Neural progenitor cell (in vitro differentiated cells): ENCODE data around the gene DDX24.

Experiments
- EZH2 ChIP-seq: fragments of 200-600 bp; sonication (generic); IDR thresholded peaks from 2 replicates; pipeline ENCODE4 v1.6.1; 2017; ENCODE audit warnings: antibody characterized with exemption, mild to moderate bottlenecking, moderate library complexity
- EZH2phosphoT487 ChIP-seq: fragments of 200-600 bp; sonication (generic); IDR thresholded peaks from 2 replicates; pipeline ENCODE4 v1.6.1; 2017; ENCODE audit warnings: antibody characterized with exemption
- TF ChIP-seq, protein P1 (sequence below): fragments of 200-600 bp; sonication (generic); IDR thresholded peaks from 2 replicates; pipeline ENCODE4 v1.5.1; 2017; ENCODE audit warnings: antibody characterized with exemption, mild to moderate bottlenecking

DNA sequence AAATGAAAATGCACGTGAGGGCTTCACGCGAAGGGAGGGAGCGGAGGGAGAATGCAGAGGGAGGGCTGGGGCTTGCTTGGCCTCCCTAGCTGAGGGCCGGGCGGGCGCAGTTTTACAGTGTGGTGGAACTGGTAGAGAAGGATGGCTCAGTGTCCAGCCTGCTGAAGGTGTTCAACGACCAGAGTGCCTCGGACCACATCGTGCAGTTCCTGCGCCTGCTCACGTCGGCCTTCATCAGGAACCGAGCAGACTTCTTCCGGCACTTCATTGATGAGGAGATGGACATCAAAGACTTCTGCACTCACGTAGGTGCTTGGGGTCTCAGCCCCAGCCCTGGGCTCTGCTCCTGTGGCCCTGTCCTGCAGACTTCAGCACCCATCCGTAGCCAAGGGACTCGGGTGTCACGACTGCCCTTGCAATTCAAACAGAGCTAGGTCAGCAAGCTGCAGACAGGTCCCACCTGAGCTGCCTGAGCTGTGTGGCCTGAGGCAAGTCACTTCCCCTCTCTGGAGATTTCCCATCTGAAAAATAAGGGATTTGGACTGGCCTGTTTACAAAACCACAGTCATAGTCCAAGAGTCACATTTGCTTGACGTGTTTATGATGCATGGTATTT lies 36.4 kb downstream of the DDX24 start:
- TF ChIP-seq, protein P1, sequence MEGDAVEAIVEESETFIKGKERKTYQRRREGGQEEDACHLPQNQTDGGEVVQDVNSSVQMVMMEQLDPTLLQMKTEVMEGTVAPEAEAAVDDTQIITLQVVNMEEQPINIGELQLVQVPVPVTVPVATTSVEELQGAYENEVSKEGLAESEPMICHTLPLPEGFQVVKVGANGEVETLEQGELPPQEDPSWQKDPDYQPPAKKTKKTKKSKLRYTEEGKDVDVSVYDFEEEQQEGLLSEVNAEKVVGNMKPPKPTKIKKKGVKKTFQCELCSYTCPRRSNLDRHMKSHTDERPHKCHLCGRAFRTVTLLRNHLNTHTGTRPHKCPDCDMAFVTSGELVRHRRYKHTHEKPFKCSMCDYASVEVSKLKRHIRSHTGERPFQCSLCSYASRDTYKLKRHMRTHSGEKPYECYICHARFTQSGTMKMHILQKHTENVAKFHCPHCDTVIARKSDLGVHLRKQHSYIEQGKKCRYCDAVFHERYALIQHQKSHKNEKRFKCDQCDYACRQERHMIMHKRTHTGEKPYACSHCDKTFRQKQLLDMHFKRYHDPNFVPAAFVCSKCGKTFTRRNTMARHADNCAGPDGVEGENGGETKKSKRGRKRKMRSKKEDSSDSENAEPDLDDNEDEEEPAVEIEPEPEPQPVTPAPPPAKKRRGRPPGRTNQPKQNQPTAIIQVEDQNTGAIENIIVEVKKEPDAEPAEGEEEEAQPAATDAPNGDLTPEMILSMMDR = no peak
- TF ChIP-seq EZH2 (no peak), EZH2phosphoT487 (no peak)
